Thyroid gland (tissue), 4 donors: ENCODE data around the gene ZNF423.

ENCODE experiments used
- POLR2A ChIP-seq, 2 donors: fragments of 450-650 bp; IDR thresholded peaks; one replicate each; pipeline ENCODE4 v1.6.1; 2017; ENCODE audit warnings: antibody characterized with exemption in 2 of 2, mild to moderate bottlenecking in 2 of 2, moderate library complexity in 1 of 2
- TF ChIP-seq, protein P1 (sequence below), 6 experiments: fragments of 200-600 bp in 3 of 6; fragments of 450-650 bp in 3 of 6; sonication (generic) in 3 of 6; IDR thresholded peaks; one replicate each; pipeline ENCODE4 v1.5.1; 2016 to 2019; ENCODE audit warnings: antibody characterized with exemption in 6 of 6, mild to moderate bottlenecking in 2 of 6, inconsistent platforms in 1 of 6, moderate library complexity in 1 of 6

DNA sequence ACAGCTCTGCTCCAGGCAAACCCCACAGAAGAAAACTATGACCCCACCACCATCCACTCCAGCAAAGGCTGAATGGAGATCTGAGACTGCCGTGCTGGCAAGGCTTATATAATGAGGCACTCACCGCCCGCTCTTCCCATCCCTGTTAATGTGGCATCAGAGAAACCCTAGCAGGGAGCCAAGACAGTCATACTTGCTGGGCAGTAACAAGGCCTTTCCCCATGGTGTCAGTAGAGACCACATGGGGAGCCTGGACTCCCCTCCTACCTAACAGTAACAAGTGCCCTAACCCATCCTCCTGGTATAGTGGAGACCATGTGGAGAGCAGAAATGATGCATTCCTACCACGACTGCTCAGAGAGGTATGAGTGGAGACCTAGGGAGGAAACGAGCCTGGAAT, 247.1 kb downstream of the ZNF423 start:
- TF ChIP-seq, protein P1, sequence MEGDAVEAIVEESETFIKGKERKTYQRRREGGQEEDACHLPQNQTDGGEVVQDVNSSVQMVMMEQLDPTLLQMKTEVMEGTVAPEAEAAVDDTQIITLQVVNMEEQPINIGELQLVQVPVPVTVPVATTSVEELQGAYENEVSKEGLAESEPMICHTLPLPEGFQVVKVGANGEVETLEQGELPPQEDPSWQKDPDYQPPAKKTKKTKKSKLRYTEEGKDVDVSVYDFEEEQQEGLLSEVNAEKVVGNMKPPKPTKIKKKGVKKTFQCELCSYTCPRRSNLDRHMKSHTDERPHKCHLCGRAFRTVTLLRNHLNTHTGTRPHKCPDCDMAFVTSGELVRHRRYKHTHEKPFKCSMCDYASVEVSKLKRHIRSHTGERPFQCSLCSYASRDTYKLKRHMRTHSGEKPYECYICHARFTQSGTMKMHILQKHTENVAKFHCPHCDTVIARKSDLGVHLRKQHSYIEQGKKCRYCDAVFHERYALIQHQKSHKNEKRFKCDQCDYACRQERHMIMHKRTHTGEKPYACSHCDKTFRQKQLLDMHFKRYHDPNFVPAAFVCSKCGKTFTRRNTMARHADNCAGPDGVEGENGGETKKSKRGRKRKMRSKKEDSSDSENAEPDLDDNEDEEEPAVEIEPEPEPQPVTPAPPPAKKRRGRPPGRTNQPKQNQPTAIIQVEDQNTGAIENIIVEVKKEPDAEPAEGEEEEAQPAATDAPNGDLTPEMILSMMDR (IDR thresholded peaks at IDR 0.05): peak in 2 of 6 experiments; percentile 13 to 38
- no peak for TF ChIP-seq POLR2A (IDR thresholded peaks at IDR 0.05)
